ENCODE measurements around the gene C6orf141. TPM values are rescaled to one million over a fixed set of nuclear protein-coding genes. Genes with fewer than 3 reads are reported as not detected.
"Not testable (repeated sequence)": the region's sequence is repeated elsewhere in the genome, so short reads cannot be mapped to it uniquely, and the experiment has no call there.

C6orf141 gene
- polyA plus RNA-seq, 3 donors from 2014 or later = not detected

DNA sequence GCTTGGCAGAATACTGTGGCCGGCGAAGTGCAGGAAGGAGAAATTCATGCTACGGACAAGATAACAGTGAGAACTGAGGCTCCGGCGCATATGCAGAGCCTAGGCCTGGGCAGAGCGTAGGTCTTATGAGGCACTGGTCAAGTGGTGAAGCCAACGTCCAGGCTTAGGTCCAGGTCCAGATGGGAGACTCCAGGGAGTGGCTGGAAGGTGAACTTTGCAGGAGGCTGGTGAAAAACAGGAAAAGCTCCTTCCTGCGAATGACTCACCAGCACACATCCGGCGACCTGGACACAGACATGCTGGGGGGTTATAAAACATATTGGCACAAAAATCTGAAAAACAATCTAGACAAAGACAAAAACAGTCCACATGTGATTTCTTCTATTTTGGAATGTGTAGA, 15.4 kb downstream of the C6orf141 start:
- no peaks in the 10 kb centered on the region for H3K9me3 Mint-ChIP-seq
- no peak overlapping the region for H3K4me3 Mint-ChIP-seq
- peaks cover 0 to 2% (median 0%) of the 10 kb centered on the region in 3 donors for H3K27me3 Mint-ChIP-seq (ENCODE audit: low read depth in 3 of 3)
- no peak overlapping the region for H3K27ac Mint-ChIP-seq
- no peak for DNase-seq
- H3K36me3 Mint-ChIP-seq = no peaks in the 10 kb centered on the region
- no peaks in the 10 kb centered on the region for H3K4me1 Mint-ChIP-seq

DNA sequence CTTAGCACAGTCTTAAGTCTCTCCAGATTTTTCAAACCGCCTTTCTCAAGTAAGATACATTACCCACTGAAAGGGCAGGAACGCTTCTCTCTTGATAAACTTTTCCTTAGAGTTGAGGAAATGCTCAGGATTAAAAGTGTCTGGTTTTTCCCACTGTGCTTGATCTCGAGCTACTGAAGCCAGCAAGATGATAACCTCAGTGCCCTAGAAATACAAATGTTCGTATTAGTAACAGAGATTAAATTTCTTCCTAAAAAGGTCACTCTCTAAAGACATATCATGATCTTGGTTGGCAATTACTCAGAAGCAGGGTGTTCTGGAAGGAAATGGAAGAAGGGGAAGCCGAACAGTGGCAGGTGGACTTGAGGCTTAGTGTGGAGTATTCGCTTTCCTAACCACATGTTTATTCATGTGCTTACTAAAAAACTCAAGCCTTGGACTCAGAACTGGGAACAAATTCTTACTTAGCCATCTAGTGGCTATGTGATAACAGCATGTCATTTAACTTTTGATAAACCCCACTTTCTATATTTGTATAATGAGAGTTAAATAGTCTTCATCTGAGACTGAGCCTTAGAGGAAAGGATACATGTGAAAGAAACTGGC, 20.1 kb downstream of the C6orf141 start:
- Mint-ChIP-seq H3K27ac (no peak overlapping the region), H3K36me3 (no peaks in the 10 kb centered on the region), H3K4me1 (no peaks in the 10 kb centered on the region), H3K9me3 (peaks cover 0 to 2% (median 0%) of the 10 kb centered on the region in 6 donors), H3K27me3 (ENCODE audit: low read depth in 3 of 3) (peaks cover 0 to 2% (median 2%) of the 10 kb centered on the region in 3 donors), H3K4me3 (no peak overlapping the region)
- DNase-seq = no peak

DNA sequence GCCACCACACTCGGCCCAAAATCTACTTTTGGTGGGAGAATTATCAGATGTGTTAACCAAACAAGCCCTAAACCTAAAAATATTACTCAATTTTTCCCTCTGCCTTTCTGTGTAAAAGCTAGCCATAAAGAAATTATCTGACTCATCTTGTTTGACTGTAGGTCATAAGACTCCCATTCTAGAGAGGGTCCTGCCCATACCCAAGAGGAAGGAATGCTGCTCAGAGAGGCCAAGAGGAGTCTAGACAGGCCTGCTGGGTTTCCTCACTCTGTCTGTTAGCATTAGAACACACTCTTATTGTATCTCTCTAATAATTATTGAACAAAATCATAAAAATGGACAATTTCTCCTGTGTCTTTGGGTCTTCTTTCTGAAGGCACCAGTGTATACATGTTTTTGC, 26.1 kb downstream of the C6orf141 start:
- no peaks in the 10 kb centered on the region for H3K36me3 Mint-ChIP-seq
- no peak overlapping the region for H3K4me3 Mint-ChIP-seq
- peaks cover 0 to 6% (median 3%) of the 10 kb centered on the region in 6 donors for H3K9me3 Mint-ChIP-seq
- no peaks in the 10 kb centered on the region for H3K4me1 Mint-ChIP-seq
- no peak overlapping the region for H3K27ac Mint-ChIP-seq
- peaks cover 0 to 3% (median 2%) of the 10 kb centered on the region in 3 donors for H3K27me3 Mint-ChIP-seq (ENCODE audit: low read depth in 3 of 3)
- DNase-seq = no peak

DNA sequence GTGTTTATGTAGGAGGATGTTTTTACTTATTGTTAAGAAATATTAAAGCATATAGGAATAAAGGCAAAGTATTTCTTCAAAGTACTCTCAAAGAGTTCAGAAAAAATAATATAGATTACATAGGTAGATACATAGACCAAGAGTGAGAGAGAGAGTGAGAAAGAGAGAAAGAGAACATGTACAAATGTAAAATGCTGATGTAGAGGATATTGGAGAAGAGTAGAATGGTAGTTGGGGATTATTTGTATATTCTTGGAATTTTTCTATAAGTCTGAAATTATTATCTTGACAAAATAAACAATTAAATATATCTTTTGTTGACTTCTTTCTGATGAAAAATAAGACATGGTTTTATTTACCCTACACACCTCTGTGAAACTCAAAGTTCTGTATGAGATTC, 29.2 kb downstream of the C6orf141 start:
- peaks cover 0 to 5% (median 4%) of the 10 kb centered on the region in 6 donors for H3K9me3 Mint-ChIP-seq
- no peaks in the 10 kb centered on the region for H3K4me1 Mint-ChIP-seq
- no peak overlapping the region for H3K4me3 Mint-ChIP-seq
- no peak for DNase-seq
- H3K27me3 Mint-ChIP-seq (ENCODE audit: low read depth in 3 of 3) = peaks cover 0 to 4% (median 2%) of the 10 kb centered on the region in 3 donors
- H3K36me3 Mint-ChIP-seq = no peaks in the 10 kb centered on the region
- H3K27ac Mint-ChIP-seq = no peak overlapping the region

DNA sequence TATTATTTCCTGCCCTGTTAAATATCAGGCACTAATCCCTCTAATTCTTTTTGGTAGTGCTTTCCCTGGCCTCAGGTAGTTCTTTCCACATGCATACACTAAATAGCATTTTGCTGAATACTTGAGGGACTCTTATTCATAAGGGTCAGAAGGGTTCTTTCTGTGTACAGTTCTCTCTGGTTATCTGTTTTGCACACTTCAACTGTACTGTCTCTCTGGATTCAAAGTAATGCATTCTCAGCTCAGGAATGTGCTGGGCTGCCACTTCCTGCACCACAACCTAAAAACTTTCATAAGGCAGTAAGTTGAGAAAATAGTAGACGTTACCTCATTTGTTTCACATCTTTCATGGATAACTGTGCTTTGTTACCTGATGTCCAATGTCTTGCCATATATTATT, 32.1 kb downstream of the C6orf141 start:
- H3K36me3 Mint-ChIP-seq = no peaks in the 10 kb centered on the region
- H3K27ac Mint-ChIP-seq = no peak overlapping the region
- DNase-seq = no peak
- peaks cover 0 to 3% (median 0%) of the 10 kb centered on the region in 6 donors for H3K9me3 Mint-ChIP-seq
- H3K4me1 Mint-ChIP-seq = no peaks in the 10 kb centered on the region
- no peak overlapping the region for H3K4me3 Mint-ChIP-seq
- peaks cover 0 to 4% (median 2%) of the 10 kb centered on the region in 3 donors for H3K27me3 Mint-ChIP-seq (ENCODE audit: low read depth in 3 of 3)

DNA sequence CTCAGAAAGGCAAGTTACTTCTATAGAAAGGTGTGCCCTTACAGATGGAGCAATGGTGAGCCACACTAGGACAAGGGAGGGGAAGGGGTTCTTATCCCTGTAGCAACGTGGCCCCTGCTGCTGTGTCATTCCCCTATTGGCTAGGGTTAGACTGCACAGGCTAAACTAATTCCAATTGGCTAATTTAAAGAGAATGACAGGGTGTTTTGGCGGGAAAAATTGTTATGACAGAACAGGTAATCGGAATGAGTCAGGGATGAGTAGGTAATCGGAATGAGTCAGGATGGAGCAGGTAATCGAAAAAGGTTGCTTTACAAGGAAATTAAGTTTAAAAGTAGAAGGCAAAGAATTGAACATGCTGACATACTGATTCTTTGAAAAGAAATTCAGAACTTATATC, 36.8 kb downstream of the C6orf141 start:
- not testable (repeated sequence) for H3K36me3 Mint-ChIP-seq; H3K4me3 Mint-ChIP-seq; DNase-seq; H3K27ac Mint-ChIP-seq; H3K4me1 Mint-ChIP-seq; H3K27me3 Mint-ChIP-seq (ENCODE audit: low read depth in 3 of 3); H3K9me3 Mint-ChIP-seq

Other genes with a start within 250 kb of the C6orf141 start
- 1 to 10 TPM; 5.6 to 8.5 (median 8.2) TPM for gene MMUT, start 87.4 kb upstream of the C6orf141 start, polyA plus RNA-seq
- gene CENPQ, start 87.3 kb upstream of the C6orf141 start, polyA plus RNA-seq = 1 to 10 TPM; 2.3 to 5.2 (median 2.3) TPM
- gene GLYATL3, start 50.7 kb upstream of the C6orf141 start, polyA plus RNA-seq = not detected
- not detected for gene RHAG, start 86.2 kb downstream of the C6orf141 start, polyA plus RNA-seq
- not detected for gene CRISP2, start 162.9 kb downstream of the C6orf141 start, polyA plus RNA-seq
- not detected for gene CRISP3, start 193.7 kb downstream of the C6orf141 start, polyA plus RNA-seq
- gene PGK2, start 236.6 kb downstream of the C6orf141 start, polyA plus RNA-seq = not detected